SK-N-MC (cell line): ENCODE results near the gene IFI6.
"Not testable (repeated sequence)": the region's sequence is repeated elsewhere in the genome, so short reads cannot be mapped to it uniquely, and the experiment has no call there.

Experiments used
- FOXP2 ChIP-seq: optimal IDR thresholded peaks from 2 replicates; pipeline ENCODE3; 2011; ENCODE audit warnings: mild to moderate bottlenecking, moderate library complexity; ENCODE audit not compliant: insufficient read depth; ENCODE audit errors: extremely low read length, control extremely low read depth
- POLR2AphosphoS5 ChIP-seq: IDR thresholded peaks from 2 replicates; pipeline ENCODE4 v1.6.1; 2012; ENCODE audit warnings: mild to moderate bottlenecking, low read depth, low read length, borderline replicate concordance

DNA sequence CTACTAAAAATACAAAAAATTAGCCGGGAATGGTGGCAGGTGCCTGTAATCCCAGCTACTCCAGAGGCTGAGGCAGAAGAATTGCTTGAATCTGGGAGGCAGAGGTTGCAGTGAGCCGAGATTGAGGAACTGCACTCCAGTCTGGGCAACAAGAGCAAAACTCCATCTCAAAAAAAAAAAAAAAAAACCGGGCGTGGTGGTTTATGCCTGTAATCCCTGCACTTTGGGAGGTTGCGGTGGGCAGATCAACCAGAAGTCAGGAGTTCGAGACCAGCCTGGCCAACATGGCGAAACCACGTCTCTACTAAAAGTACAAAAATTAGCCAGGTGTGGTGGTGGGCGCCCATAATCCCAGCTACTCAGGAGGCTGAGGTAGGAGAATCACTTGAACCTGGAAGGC lies 31.5 kb downstream of the IFI6 start:
- TF ChIP-seq POLR2AphosphoS5, FOXP2: not testable (repeated sequence)
